ENCODE data around the gene USP6NL. TPM values are rescaled to one million over a fixed set of nuclear protein-coding genes. Genes with fewer than 3 reads are reported as not detected.

Gene USP6NL
- total and polyA plus RNA-seq, 4 donors: 24.6 to 30.8 (median 27.8) TPM

GRCh38 chr10:11557967-11558366, 53.5 kb downstream of the USP6NL start:
- WGBS (ENCODE audit: insufficient coverage): 89% methylated on average over 4 of the region's 4 CpGs
- no peak overlapping the region for H3K4me3 ChIP-seq (ENCODE audit: low read depth, low read length)
- H3K27ac ChIP-seq (ENCODE audit: low read depth, low read length): no peak overlapping the region
- no peaks in the 10 kb centered on the region for H3K27me3 ChIP-seq (ENCODE audit: control insufficient read depth, insufficient read depth, low read length)
- peaks cover 6% of the 10 kb centered on the region for H3K9me3 ChIP-seq (ENCODE audit: control insufficient read depth, insufficient read depth, low read length)
- DNase-seq (ENCODE audit: low read depth in 4 of 6, low spot score in 6 of 6): no peak
- H3K4me1 ChIP-seq (ENCODE audit: control insufficient read depth, insufficient read depth, low read length): no peaks in the 10 kb centered on the region
- H3K36me3 ChIP-seq (ENCODE audit: control insufficient read depth, insufficient read depth, low read length): no peaks in the 10 kb centered on the region

- no peaks in the 10 kb centered on the region for H3K36me3 ChIP-seq (ENCODE audit: control insufficient read depth, insufficient read depth, low read length)
- H3K27ac ChIP-seq (ENCODE audit: low read depth, low read length): no peak overlapping the region
- no peaks in the 10 kb centered on the region for H3K27me3 ChIP-seq (ENCODE audit: control insufficient read depth, insufficient read depth, low read length)
- peaks cover 6% of the 10 kb centered on the region for H3K9me3 ChIP-seq (ENCODE audit: control insufficient read depth, insufficient read depth, low read length)
- DNase-seq (ENCODE audit: low read depth in 4 of 6, low spot score in 6 of 6): no peak
- H3K4me1 ChIP-seq (ENCODE audit: control insufficient read depth, insufficient read depth, low read length): no peaks in the 10 kb centered on the region
- 93% methylated on average over 7 of the region's 7 CpGs for WGBS (ENCODE audit: insufficient coverage)
- no peak overlapping the region for H3K4me3 ChIP-seq (ENCODE audit: low read depth, low read length)
Measured at GRCh38 chr10:11557513-11557912, 53.9 kb downstream of the USP6NL start.

- H3K27me3 ChIP-seq (ENCODE audit: control insufficient read depth, insufficient read depth, low read length): no peaks in the 10 kb centered on the region
- no peak for DNase-seq (ENCODE audit: low read depth in 4 of 6, low spot score in 6 of 6)
- no peak overlapping the region for H3K27ac ChIP-seq (ENCODE audit: low read depth, low read length)
- no peaks in the 10 kb centered on the region for H3K4me1 ChIP-seq (ENCODE audit: control insufficient read depth, insufficient read depth, low read length)
- peaks cover 6% of the 10 kb centered on the region for H3K9me3 ChIP-seq (ENCODE audit: control insufficient read depth, insufficient read depth, low read length)
- no peaks in the 10 kb centered on the region for H3K36me3 ChIP-seq (ENCODE audit: control insufficient read depth, insufficient read depth, low read length)
- no peak overlapping the region for H3K4me3 ChIP-seq (ENCODE audit: low read depth, low read length)
Measured at GRCh38 chr10:11555556-11555955, 55.9 kb downstream of the USP6NL start.

- no peak overlapping the region for H3K27ac ChIP-seq (ENCODE audit: low read depth, low read length)
- H3K4me3 ChIP-seq (ENCODE audit: low read depth, low read length): no peak overlapping the region
- no peaks in the 10 kb centered on the region for H3K36me3 ChIP-seq (ENCODE audit: control insufficient read depth, insufficient read depth, low read length)
- peaks cover 6% of the 10 kb centered on the region for H3K9me3 ChIP-seq (ENCODE audit: control insufficient read depth, insufficient read depth, low read length)
- H3K27me3 ChIP-seq (ENCODE audit: control insufficient read depth, insufficient read depth, low read length): no peaks in the 10 kb centered on the region
- 95% methylated on average over 3 of the region's 6 CpGs for WGBS (ENCODE audit: insufficient coverage)
- DNase-seq (ENCODE audit: low read depth in 4 of 6, low spot score in 6 of 6): no peak
- H3K4me1 ChIP-seq (ENCODE audit: control insufficient read depth, insufficient read depth, low read length): no peaks in the 10 kb centered on the region
Measured at GRCh38 chr10:11553773-11554381, 57.6 kb downstream of the USP6NL start.

GRCh38 chr10:11551916-11552602, 59.4 kb downstream of the USP6NL start:
- no peak overlapping the region for H3K4me3 ChIP-seq (ENCODE audit: low read depth, low read length)
- H3K27ac ChIP-seq (ENCODE audit: low read depth, low read length): no peak overlapping the region
- no peak for DNase-seq (ENCODE audit: low read depth in 4 of 6, low spot score in 6 of 6)
- no peaks in the 10 kb centered on the region for H3K36me3 ChIP-seq (ENCODE audit: control insufficient read depth, insufficient read depth, low read length)
- H3K9me3 ChIP-seq (ENCODE audit: control insufficient read depth, insufficient read depth, low read length): peaks cover 6% of the 10 kb centered on the region
- H3K27me3 ChIP-seq (ENCODE audit: control insufficient read depth, insufficient read depth, low read length): no peaks in the 10 kb centered on the region
- WGBS (ENCODE audit: insufficient coverage): no CpG with 5 or more reads among the region's 4 CpGs
- no peaks in the 10 kb centered on the region for H3K4me1 ChIP-seq (ENCODE audit: control insufficient read depth, insufficient read depth, low read length)

- no peak overlapping the region for H3K4me3 ChIP-seq (ENCODE audit: low read depth, low read length)
- no peaks in the 10 kb centered on the region for H3K4me1 ChIP-seq (ENCODE audit: control insufficient read depth, insufficient read depth, low read length)
- no peak for DNase-seq (ENCODE audit: low read depth in 4 of 6, low spot score in 6 of 6)
- no peaks in the 10 kb centered on the region for H3K36me3 ChIP-seq (ENCODE audit: control insufficient read depth, insufficient read depth, low read length)
- H3K27ac ChIP-seq (ENCODE audit: low read depth, low read length): no peak overlapping the region
- no peaks in the 10 kb centered on the region for H3K27me3 ChIP-seq (ENCODE audit: control insufficient read depth, insufficient read depth, low read length)
- H3K9me3 ChIP-seq (ENCODE audit: control insufficient read depth, insufficient read depth, low read length): peaks cover 6% of the 10 kb centered on the region
- no CpG with 5 or more reads among the region's 4 CpGs for WGBS (ENCODE audit: insufficient coverage)
Measured at GRCh38 chr10:11551104-11551503, 60.3 kb downstream of the USP6NL start.

GRCh38 chr10:11548768-11549099, 62.7 kb downstream of the USP6NL start:
- no peaks in the 10 kb centered on the region for H3K4me1 ChIP-seq (ENCODE audit: control insufficient read depth, insufficient read depth, low read length)
- no peak for DNase-seq (ENCODE audit: low read depth in 4 of 6, low spot score in 6 of 6)
- H3K27ac ChIP-seq (ENCODE audit: low read depth, low read length): no peak overlapping the region
- H3K36me3 ChIP-seq (ENCODE audit: control insufficient read depth, insufficient read depth, low read length): no peaks in the 10 kb centered on the region
- H3K27me3 ChIP-seq (ENCODE audit: control insufficient read depth, insufficient read depth, low read length): no peaks in the 10 kb centered on the region
- H3K9me3 ChIP-seq (ENCODE audit: control insufficient read depth, insufficient read depth, low read length): no peaks in the 10 kb centered on the region
- WGBS (ENCODE audit: insufficient coverage): no CpG with 5 or more reads among the region's 2 CpGs
- no peak overlapping the region for H3K4me3 ChIP-seq (ENCODE audit: low read depth, low read length)

GRCh38 chr10:11548065-11548767, 63.2 kb downstream of the USP6NL start:
- Histone ChIP-seq H3K9me3 (ENCODE audit: control insufficient read depth, insufficient read depth, low read length) (no peaks in the 10 kb centered on the region), H3K27me3 (ENCODE audit: control insufficient read depth, insufficient read depth, low read length) (no peaks in the 10 kb centered on the region), H3K4me3 (ENCODE audit: low read depth, low read length) (no peak overlapping the region), H3K27ac (ENCODE audit: low read depth, low read length) (no peak overlapping the region), H3K36me3 (ENCODE audit: control insufficient read depth, insufficient read depth, low read length) (no peaks in the 10 kb centered on the region), H3K4me1 (ENCODE audit: control insufficient read depth, insufficient read depth, low read length) (no peaks in the 10 kb centered on the region)
- WGBS (ENCODE audit: insufficient coverage): 80% methylated on average over 1 of the region's 1 CpG
- DNase-seq (ENCODE audit: low read depth in 4 of 6, low spot score in 6 of 6): no peak

- WGBS (ENCODE audit: insufficient coverage): no CpG with 5 or more reads among the region's 4 CpGs
- H3K36me3 ChIP-seq (ENCODE audit: control insufficient read depth, insufficient read depth, low read length): no peaks in the 10 kb centered on the region
- H3K9me3 ChIP-seq (ENCODE audit: control insufficient read depth, insufficient read depth, low read length): no peaks in the 10 kb centered on the region
- no peak overlapping the region for H3K4me3 ChIP-seq (ENCODE audit: low read depth, low read length)
- H3K27ac ChIP-seq (ENCODE audit: low read depth, low read length): no peak overlapping the region
- DNase-seq (ENCODE audit: low read depth in 4 of 6, low spot score in 6 of 6): no peak
- no peaks in the 10 kb centered on the region for H3K27me3 ChIP-seq (ENCODE audit: control insufficient read depth, insufficient read depth, low read length)
- H3K4me1 ChIP-seq (ENCODE audit: control insufficient read depth, insufficient read depth, low read length): no peaks in the 10 kb centered on the region
Measured at GRCh38 chr10:11546581-11546980, 64.9 kb downstream of the USP6NL start.

GRCh38 chr10:11541296-11541695, 70.2 kb downstream of the USP6NL start:
- no peak for DNase-seq (ENCODE audit: low read depth in 4 of 6, low spot score in 6 of 6)
- no peak overlapping the region for H3K4me3 ChIP-seq (ENCODE audit: low read depth, low read length)
- 67% methylated on average over 1 of the region's 3 CpGs for WGBS (ENCODE audit: insufficient coverage)
- no peaks in the 10 kb centered on the region for H3K9me3 ChIP-seq (ENCODE audit: control insufficient read depth, insufficient read depth, low read length)
- no peaks in the 10 kb centered on the region for H3K27me3 ChIP-seq (ENCODE audit: control insufficient read depth, insufficient read depth, low read length)
- H3K27ac ChIP-seq (ENCODE audit: low read depth, low read length): no peak overlapping the region
- no peaks in the 10 kb centered on the region for H3K4me1 ChIP-seq (ENCODE audit: control insufficient read depth, insufficient read depth, low read length)
- H3K36me3 ChIP-seq (ENCODE audit: control insufficient read depth, insufficient read depth, low read length): no peaks in the 10 kb centered on the region

Measured in spinal cord (tissue), 10 donors.